GM12865 (cell line): ENCODE measurements around the gene DDX52.

Experiments used
- DNase-seq: peaks from one replicate; pipeline ENCODE4 v3.0.0; 2010; ENCODE audit warnings: low read depth
- H3K4me3 ChIP-seq: 2 replicates; pipeline ENCODE4 v1.5.1; 2011; ENCODE audit warnings: mild to moderate bottlenecking, low read depth, low read length, control low read depth
- CTCF ChIP-seq: IDR thresholded peaks from 2 replicates; pipeline ENCODE4 v1.5.1; 2011; ENCODE audit warnings: low read length, control low read depth, low read depth, inconsistent platforms; ENCODE audit not compliant: insufficient read depth; ENCODE audit errors: missing control alignments

The DDX52 gene

GRCh38 chr17:37657202-37657601 is 14.0 kb upstream of the DDX52 start:
- H3K4me3 ChIP-seq, result no peak overlapping the region
- no peak for TF ChIP-seq CTCF
- DNase-seq, result no peak

- TF ChIP-seq CTCF, result no peak
- DNase-seq, result no peak
These were observed 8.6 kb upstream of the DDX52 start for GRCh38 chr17:37651849-37652248.

GRCh38 chr17:37650419-37651003 is 7.3 kb upstream of the DDX52 start:
- no peak overlapping the region for H3K4me3 ChIP-seq
- DNase-seq, result peak; percentile 31
- TF ChIP-seq CTCF, result peak; percentile 33

More at GRCh38 chr17:37651849-37652248, 8.6 kb upstream of the DDX52 start:
- H3K4me3 ChIP-seq, result no peak overlapping the region

GRCh38 chr17:37648555-37648954 is 5.3 kb upstream of the DDX52 start:
- no peak for DNase-seq
- no peak for TF ChIP-seq CTCF
- H3K4me3 ChIP-seq, result no peak overlapping the region

- H3K4me3 ChIP-seq, result no peak overlapping the region
- no peak for DNase-seq
- TF ChIP-seq CTCF, result no peak
These were observed 4.6 kb upstream of the DDX52 start for GRCh38 chr17:37647856-37648255.

- H3K4me3 ChIP-seq, result peak overlapping the region; percentile 71
- TF ChIP-seq CTCF, result no peak
- no peak for DNase-seq
These were observed 623 bp upstream of the DDX52 start for GRCh38 chr17:37643869-37644268.

GRCh38 chr17:37642681-37643080 is 565 bp downstream of the DDX52 start:
- no peak for DNase-seq
- TF ChIP-seq CTCF, result no peak
- peak overlapping the region; percentile 71 for H3K4me3 ChIP-seq
